ENCODE results near the gene TFF2. TPM values are rescaled to one million over a fixed set of nuclear protein-coding genes. Genes with fewer than 3 reads are reported as not detected.

The TFF2 gene
- total RNA-seq, 1 donor from 2014 or later: not detected

DNA sequence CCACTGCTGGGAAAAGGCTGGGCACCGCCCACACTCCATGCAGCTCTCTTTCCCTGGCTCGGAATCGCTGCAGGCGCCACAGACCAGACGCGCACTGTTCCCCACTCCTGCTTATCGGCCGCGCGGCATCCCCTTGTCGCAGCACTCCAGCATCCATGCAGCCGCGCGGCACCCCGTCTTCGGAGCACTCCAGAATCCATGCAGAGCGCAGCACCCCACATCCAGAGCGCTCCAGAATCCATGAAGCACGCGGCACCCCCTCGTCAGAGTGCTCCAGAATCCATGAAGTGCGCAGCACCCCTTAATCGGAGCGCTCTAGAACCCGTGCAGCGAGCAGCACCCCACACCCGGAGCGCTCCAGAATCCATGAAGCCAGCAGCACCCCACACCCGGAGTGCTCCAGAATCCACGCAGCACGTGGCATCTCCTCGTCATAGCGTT, 45.1 kb downstream of the TFF2 start:
- no peak overlapping the region for H3K4me3 Mint-ChIP-seq (ENCODE audit: unreplicated experiment)
- no peaks in the 10 kb centered on the region for H3K36me3 Mint-ChIP-seq (ENCODE audit: low read depth, unreplicated experiment)
- H3K27ac Mint-ChIP-seq (ENCODE audit: unreplicated experiment): no peak overlapping the region
- DNase-seq (ENCODE audit: low spot score): no peak
- H3K9me3 Mint-ChIP-seq (ENCODE audit: unreplicated experiment): no peaks in the 10 kb centered on the region
- TF ChIP-seq, protein P1, sequence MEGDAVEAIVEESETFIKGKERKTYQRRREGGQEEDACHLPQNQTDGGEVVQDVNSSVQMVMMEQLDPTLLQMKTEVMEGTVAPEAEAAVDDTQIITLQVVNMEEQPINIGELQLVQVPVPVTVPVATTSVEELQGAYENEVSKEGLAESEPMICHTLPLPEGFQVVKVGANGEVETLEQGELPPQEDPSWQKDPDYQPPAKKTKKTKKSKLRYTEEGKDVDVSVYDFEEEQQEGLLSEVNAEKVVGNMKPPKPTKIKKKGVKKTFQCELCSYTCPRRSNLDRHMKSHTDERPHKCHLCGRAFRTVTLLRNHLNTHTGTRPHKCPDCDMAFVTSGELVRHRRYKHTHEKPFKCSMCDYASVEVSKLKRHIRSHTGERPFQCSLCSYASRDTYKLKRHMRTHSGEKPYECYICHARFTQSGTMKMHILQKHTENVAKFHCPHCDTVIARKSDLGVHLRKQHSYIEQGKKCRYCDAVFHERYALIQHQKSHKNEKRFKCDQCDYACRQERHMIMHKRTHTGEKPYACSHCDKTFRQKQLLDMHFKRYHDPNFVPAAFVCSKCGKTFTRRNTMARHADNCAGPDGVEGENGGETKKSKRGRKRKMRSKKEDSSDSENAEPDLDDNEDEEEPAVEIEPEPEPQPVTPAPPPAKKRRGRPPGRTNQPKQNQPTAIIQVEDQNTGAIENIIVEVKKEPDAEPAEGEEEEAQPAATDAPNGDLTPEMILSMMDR (IDR thresholded peaks at IDR 0.05; ENCODE audit: unreplicated experiment): no peak
- H3K4me1 Mint-ChIP-seq (ENCODE audit: unreplicated experiment): peaks cover 20% of the 10 kb centered on the region
- H3K27me3 Mint-ChIP-seq (ENCODE audit: unreplicated experiment): peaks cover 4% of the 10 kb centered on the region

DNA sequence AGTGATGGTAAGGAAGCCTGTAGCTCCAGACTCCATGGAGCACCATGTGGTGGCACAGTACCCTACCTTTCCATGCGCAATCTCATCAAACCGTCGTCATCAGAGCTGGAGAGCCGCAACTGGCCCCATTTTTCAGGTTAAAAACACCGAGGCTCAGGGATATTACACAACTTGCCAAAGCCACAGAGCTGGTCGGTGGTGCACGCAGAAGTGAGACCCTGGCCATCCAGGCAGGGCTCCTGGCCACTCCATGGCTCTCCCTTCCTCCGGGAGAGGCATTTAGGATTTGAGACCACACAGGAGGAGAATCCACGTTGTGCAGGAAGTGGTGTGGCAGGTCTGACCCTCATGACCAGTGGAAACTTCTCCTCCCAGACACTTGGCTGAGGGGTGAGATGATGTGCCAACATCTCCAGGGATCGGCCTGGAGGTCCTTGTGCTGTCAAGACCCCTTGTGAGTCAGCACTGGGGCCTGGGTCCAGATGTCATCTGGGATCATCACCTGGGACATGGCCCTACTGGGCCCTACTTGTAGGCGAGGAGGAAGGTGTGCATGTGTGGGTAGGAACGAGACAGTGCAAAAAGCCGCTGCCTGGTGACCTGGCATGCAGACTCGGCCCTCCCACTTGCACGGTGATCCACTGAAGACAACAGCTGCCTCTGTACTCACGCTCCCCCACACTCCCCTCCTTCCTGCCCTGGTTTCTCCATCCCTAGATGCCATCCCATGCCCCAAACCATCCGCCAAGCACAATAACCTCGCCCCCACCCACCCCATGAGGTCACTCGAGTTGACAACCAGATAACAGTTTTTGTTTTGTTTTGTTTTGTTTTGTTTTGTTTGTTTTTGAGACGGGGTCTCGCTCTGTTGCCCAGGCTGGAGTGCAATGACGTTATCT, 46.0 kb downstream of the TFF2 start:
- DNase-seq (ENCODE audit: low spot score): no peak
- peaks cover 25% of the 10 kb centered on the region for H3K4me1 Mint-ChIP-seq (ENCODE audit: unreplicated experiment)
- no peaks in the 10 kb centered on the region for H3K9me3 Mint-ChIP-seq (ENCODE audit: unreplicated experiment)
- peaks cover 4% of the 10 kb centered on the region for H3K27me3 Mint-ChIP-seq (ENCODE audit: unreplicated experiment)
- H3K36me3 Mint-ChIP-seq (ENCODE audit: low read depth, unreplicated experiment): no peaks in the 10 kb centered on the region
- H3K27ac Mint-ChIP-seq (ENCODE audit: unreplicated experiment): no peak overlapping the region
- no peak overlapping the region for H3K4me3 Mint-ChIP-seq (ENCODE audit: unreplicated experiment)
- TF ChIP-seq, protein P1 (IDR thresholded peaks at IDR 0.05; ENCODE audit: unreplicated experiment): no peak

DNA sequence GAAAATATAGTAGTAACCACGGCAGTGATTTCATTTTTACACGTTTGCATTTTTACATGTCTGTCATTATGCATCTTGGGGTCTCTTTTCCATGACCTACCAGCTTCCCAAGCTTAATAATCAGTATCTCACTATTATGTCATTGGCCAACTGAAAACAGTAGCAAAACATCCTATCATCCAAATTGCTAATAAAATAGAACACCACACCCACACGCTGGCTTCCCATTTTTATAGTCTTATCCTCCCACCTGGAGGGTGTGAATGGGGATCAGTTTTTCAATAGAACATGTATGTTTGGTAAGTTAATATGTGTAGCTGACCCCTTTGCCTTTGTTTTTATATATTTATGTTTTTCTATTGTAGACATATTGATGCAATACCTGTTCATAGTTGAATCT, 47.4 kb downstream of the TFF2 start:
- H3K27ac Mint-ChIP-seq (ENCODE audit: unreplicated experiment): no peak overlapping the region
- peaks cover 4% of the 10 kb centered on the region for H3K27me3 Mint-ChIP-seq (ENCODE audit: unreplicated experiment)
- DNase-seq (ENCODE audit: low spot score): no peak
- H3K4me3 Mint-ChIP-seq (ENCODE audit: unreplicated experiment): no peak overlapping the region
- no peaks in the 10 kb centered on the region for H3K36me3 Mint-ChIP-seq (ENCODE audit: low read depth, unreplicated experiment)
- TF ChIP-seq, protein P1 (IDR thresholded peaks at IDR 0.05; ENCODE audit: unreplicated experiment): no peak
- no peaks in the 10 kb centered on the region for H3K9me3 Mint-ChIP-seq (ENCODE audit: unreplicated experiment)
- peaks cover 23% of the 10 kb centered on the region for H3K4me1 Mint-ChIP-seq (ENCODE audit: unreplicated experiment)

DNA sequence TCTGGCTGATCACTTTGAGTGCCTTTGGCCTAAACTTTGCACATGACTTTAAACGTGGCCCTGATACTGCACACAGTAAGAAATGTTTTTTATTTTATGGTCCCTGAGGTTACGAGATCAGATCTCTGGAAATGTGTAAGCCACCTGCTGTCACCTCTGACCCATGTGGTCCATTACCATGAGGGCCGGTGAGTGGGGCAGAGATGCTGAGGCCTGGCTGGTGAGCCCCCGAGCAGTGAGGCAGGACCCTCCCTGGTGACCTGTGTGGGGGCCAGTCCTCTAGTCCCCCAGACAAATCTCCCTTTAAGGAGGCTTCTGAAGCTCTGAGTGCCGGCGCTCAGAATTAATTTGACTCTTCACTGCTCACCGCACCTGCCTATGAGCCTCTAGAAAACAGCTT, 48.0 kb downstream of the TFF2 start:
- TF ChIP-seq, protein P1 (IDR thresholded peaks at IDR 0.05; ENCODE audit: unreplicated experiment): no peak
- no peaks in the 10 kb centered on the region for H3K36me3 Mint-ChIP-seq (ENCODE audit: low read depth, unreplicated experiment)
- H3K4me1 Mint-ChIP-seq (ENCODE audit: unreplicated experiment): peaks cover 23% of the 10 kb centered on the region
- H3K27me3 Mint-ChIP-seq (ENCODE audit: unreplicated experiment): peaks cover 4% of the 10 kb centered on the region
- no peaks in the 10 kb centered on the region for H3K9me3 Mint-ChIP-seq (ENCODE audit: unreplicated experiment)
- H3K27ac Mint-ChIP-seq (ENCODE audit: unreplicated experiment): peak overlapping the region; percentile 13
- no peak for DNase-seq (ENCODE audit: low spot score)
- no peak overlapping the region for H3K4me3 Mint-ChIP-seq (ENCODE audit: unreplicated experiment)

DNA sequence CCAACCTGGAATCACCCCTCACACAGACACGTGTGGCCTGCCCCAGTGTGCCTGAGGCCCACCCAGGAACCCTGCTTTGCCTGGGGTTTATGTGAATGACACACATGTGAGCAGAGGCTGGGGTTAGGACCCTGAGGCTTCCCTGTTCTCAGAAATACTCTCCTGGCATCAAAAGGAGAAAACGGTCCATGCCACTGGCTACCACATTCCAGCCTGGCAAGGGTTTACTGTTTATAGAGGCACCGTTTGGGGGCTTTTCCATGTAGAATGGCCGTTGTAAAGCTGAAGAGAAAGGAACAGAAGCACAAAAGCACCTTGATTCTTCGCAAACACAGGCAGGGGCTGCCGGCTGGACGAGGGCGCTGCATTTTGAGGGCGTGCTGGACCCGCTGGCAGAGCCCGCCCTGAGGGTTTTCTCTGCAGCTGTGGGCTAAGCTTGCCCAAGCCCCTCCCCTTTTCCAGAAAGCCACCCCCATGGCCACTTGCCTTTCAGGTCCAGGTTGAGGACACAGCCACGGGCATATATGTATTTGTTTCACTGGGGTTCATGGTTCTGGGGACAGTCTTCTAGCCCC, 48.6 kb downstream of the TFF2 start:
- H3K4me1 Mint-ChIP-seq (ENCODE audit: unreplicated experiment): peaks cover 26% of the 10 kb centered on the region
- TF ChIP-seq, protein P1 (IDR thresholded peaks at IDR 0.05; ENCODE audit: unreplicated experiment): no peak
- H3K9me3 Mint-ChIP-seq (ENCODE audit: unreplicated experiment): no peaks in the 10 kb centered on the region
- H3K4me3 Mint-ChIP-seq (ENCODE audit: unreplicated experiment): no peak overlapping the region
- peak overlapping the region; percentile 72 for H3K27ac Mint-ChIP-seq (ENCODE audit: unreplicated experiment)
- peaks cover 2% of the 10 kb centered on the region for H3K36me3 Mint-ChIP-seq (ENCODE audit: low read depth, unreplicated experiment)
- DNase-seq (ENCODE audit: low spot score): no peak
- H3K27me3 Mint-ChIP-seq (ENCODE audit: unreplicated experiment): no peaks in the 10 kb centered on the region
